ENCODE data around the gene POM121.
"Not testable (repeated sequence)": the region's sequence is repeated elsewhere in the genome, so short reads cannot be mapped to it uniquely, and the experiment has no call there.

GRCh38 chr7:72961346-72961650 is 36.4 kb downstream of the POM121 start:
- not testable (repeated sequence) for TF ChIP-seq POLR2A (IDR thresholded peaks at IDR 0.05; ENCODE audit: low read depth, low read length); TAF1 (IDR thresholded peaks at IDR 0.05; ENCODE audit: low read depth, low read length); POLR2AphosphoS5 (IDR thresholded peaks at IDR 0.05; ENCODE audit: low read depth, low read length); POU2F2 (IDR thresholded peaks at IDR 0.05; ENCODE audit: low read depth, low read length); SPI1 (IDR thresholded peaks at IDR 0.05; ENCODE audit: low read depth, low read length); PAX5 (IDR thresholded peaks at IDR 0.05; ENCODE audit: insufficient read depth, low read length, severe bottlenecking)

Measured in GM12891 (cell line).